GM23248 (cell line): Measurements from ENCODE around the gene ARL6IP4.

ENCODE experiments used
- EZH2 ChIP-seq: fragments of 200-600 bp; sonication (generic); IDR thresholded peaks from 2 replicates; pipeline ENCODE4 v1.6.1; 2018; ENCODE audit warnings: antibody characterized with exemption, mild to moderate bottlenecking; ENCODE audit not compliant: insufficient read depth, poor library complexity, severe bottlenecking
- EZH2phosphoT487 ChIP-seq: fragments of 200-600 bp; sonication (generic); IDR thresholded peaks from 2 replicates; pipeline ENCODE4 v1.6.1; 2018; ENCODE audit warnings: antibody characterized with exemption, moderate library complexity, mild to moderate bottlenecking, low read depth; ENCODE audit not compliant: insufficient read depth

DNA sequence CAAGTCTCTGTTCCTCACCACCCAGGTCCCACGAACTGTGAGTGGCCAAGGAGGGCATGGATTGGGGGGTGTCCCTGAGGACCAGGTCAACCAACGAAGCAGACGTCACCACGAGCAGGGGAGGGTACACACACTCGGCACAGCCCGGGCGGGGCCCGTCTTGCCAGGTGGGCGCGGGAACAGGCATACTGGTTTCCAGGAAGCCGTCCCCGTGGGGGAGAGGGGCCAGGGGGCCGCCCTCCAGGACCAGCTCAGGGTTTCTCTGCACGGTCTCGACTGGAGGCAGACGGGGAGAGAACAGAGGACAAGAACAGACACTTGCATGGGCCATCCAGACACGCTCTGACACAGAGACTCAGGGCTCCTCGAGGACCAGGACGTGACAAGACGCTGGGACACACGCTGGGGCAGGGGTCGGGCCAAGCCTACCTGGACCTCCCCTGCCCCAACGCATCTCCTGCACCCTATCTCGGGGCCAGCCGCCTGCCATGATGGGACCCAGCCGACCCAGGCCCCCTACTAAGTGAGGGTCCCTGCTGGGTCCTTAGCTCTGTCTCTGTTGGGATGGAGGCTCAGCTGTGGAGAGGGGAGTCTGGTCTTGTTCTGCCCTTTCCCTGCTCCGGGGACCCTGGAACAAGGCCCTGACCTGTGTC is 11.3 kb downstream of the ARL6IP4 start:
- TF ChIP-seq EZH2phosphoT487 (no peak), EZH2 (no peak)
